Transverse colon (tissue), 4 donors: ENCODE results near the gene PFN2. TPM values are rescaled to one million over a fixed set of nuclear protein-coding genes. Genes with fewer than 3 reads are reported as not detected.

ENCODE experiments used
- DNase-seq: peaks from one replicate; pipeline ENCODE4 v3.0.0-alpha.2; 2019
- H3K27ac ChIP-seq, 4 donors: fragments of 200-600 bp; sonication (generic); 2 replicates each; pipeline ENCODE4 v1.5.1; 2016 to 2018; ENCODE audit warnings: inconsistent platforms in 4 of 4
- H3K27me3 ChIP-seq: fragments of 200-600 bp; sonication (generic); 2 replicates; pipeline ENCODE4 v1.5.1; 2017; ENCODE audit warnings: inconsistent platforms
- H3K36me3 ChIP-seq, 4 donors: fragments of 200-600 bp; sonication (generic); 2 replicates each; pipeline ENCODE4 v1.5.1; 2017 to 2019; ENCODE audit warnings: inconsistent platforms in 4 of 4
- H3K4me1 ChIP-seq, 4 donors: fragments of 200-600 bp; sonication (generic); 2 replicates each; pipeline ENCODE4 v1.5.1; 2017 to 2020; ENCODE audit warnings: inconsistent platforms in 4 of 4
- H3K4me3 ChIP-seq, 4 donors: fragments of 200-600 bp; sonication (generic); 1 replicate in 1 of 4; 2 replicates in 3 of 4; pipeline versions ENCODE4 v1.5.1 to v1.6.1; 2017 to 2019; ENCODE audit warnings: inconsistent platforms in 4 of 4
- H3K9me3 ChIP-seq, 2 donors: fragments of 200-600 bp; sonication (generic); 2 replicates each; pipeline ENCODE4 v1.5.1; 2017 to 2019; ENCODE audit warnings: inconsistent platforms in 2 of 2
- CTCF ChIP-seq, 5 experiments: fragments of 200-600 bp in 3 of 5; fragments of 450-650 bp in 2 of 5; sonication (generic) in 3 of 5; IDR thresholded peaks; 1 replicate in 2 of 5; 2 replicates in 3 of 5; pipeline ENCODE4 v1.5.1; 2016 to 2017; ENCODE audit warnings: antibody characterized with exemption in 5 of 5, inconsistent platforms in 3 of 5, mild to moderate bottlenecking in 2 of 5, moderate library complexity in 1 of 5
- EP300 ChIP-seq: sonication (generic); formaldehyde crosslinking; IDR thresholded peaks from one replicate; pipeline ENCODE4 v1.6.1; 2017; ENCODE audit warnings: antibody characterized with exemption, low read depth
- POLR2A ChIP-seq: fragments of 450-650 bp; IDR thresholded peaks from one replicate; pipeline ENCODE4 v1.6.1; 2016; ENCODE audit warnings: antibody characterized with exemption, mild to moderate bottlenecking, moderate library complexity
- POLR2AphosphoS5 ChIP-seq, 3 donors: sonication (generic); formaldehyde crosslinking; IDR thresholded peaks; one replicate each; pipeline ENCODE4 v1.6.1; 2016; ENCODE audit warnings: antibody characterized with exemption in 3 of 3
- WGBS, 2 donors: methylation state at CpG; one replicate each; pipeline ENCODE4 v1.1.5; 2018; ENCODE audit warnings: low coverage in 1 of 2; 5-methylcytosine and 5-hydroxymethylcytosine counted together
- in situ Hi-C, 4 donors: fragments of 200-750 bp; cut with MboI; loops; one replicate each; pipeline versions ENCODE4 v1.15.0 to v1.15.1; 2017; ENCODE audit warnings: low sequenced_read_pairs in 3 of 4, low pct_ligation_motif_present in 1 of 4, low pct_unique_long_range_greater_than_20kb in 1 of 4
- intact Hi-C: fragments of 100-400 bp; cut with DNase I; formaldehyde crosslinking; loops from one replicate; pipeline ENCODE4 v1.15.1; 2023; ENCODE audit warnings: low total_unique reads
- total RNA-seq, 4 donors: library from RNA; depleted of rRNA; stranded (reverse); fragments of >200 nt; gene quantifications; one replicate each; pipeline ENCODE4 v1.1.0, GENCODE V29; 2016

Gene PFN2
- total RNA-seq, 4 donors from 2014 or later = 14.1 to 49.1 (median 42.6) TPM

- intact Hi-C loops = no loop called here
- Histone ChIP-seq H3K36me3 (no peaks in the 10 kb centered on the region), H3K9me3 (no peaks in the 10 kb centered on the region), H3K4me3 (no peak overlapping the region), H3K27ac (no peak overlapping the region), H3K27me3 (no peaks in the 10 kb centered on the region), H3K4me1 (no peaks in the 10 kb centered on the region)
- DNase-seq = no peak
- in situ Hi-C loops = no loop called here
- TF ChIP-seq POLR2A (no peak), EP300 (no peak), CTCF (IDR thresholded peaks at IDR 0.05) (no peak), POLR2AphosphoS5 (IDR thresholded peaks at IDR 0.05) (no peak)
These were observed 36.1 kb upstream of the PFN2 start for GRCh38 chr3:150006794-150007193.

DNA sequence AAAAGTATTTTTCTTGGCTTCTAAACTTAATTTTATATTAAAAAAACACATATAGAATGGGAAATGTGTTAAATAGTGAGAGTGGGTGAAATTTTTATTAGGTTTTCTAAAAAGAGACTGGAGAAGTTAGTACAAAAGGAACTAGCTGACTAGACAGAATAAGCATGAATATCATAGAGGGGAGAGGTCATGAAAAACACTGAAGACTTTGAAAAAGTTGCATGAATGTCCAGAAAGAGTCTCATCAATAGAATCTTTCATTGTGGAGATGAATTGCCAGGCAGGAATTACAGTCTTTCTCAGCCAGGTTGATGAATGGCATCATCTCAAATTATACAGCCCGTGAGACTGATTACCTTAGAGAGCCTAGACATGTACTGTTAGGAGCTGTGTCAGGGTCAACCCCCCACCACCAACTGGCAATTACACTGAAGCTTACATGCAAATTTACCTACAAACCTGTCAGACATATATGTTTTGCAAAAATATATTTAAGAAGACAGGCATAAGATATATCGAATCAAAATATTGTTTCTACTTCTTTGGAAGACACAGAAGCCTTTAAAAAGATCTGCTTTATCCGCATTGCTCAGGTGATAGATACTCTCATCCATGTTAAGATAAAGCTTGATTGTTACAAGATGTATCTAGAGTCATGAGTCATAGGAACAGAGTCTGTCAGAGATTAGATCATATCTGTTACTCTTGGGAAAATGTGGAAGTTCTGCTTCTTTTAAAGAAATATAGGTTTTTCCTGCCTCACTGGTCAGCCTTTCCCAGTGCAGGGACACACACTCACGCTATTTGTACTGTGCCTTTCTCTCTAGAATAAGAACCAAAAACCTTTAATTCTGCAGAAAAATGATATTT is 34.8 kb upstream of the PFN2 start:
- Histone ChIP-seq H3K36me3 (no peaks in the 10 kb centered on the region), H3K4me1 (no peaks in the 10 kb centered on the region), H3K4me3 (no peak overlapping the region), H3K27me3 (no peaks in the 10 kb centered on the region), H3K9me3 (no peaks in the 10 kb centered on the region), H3K27ac (no peak overlapping the region)
- TF ChIP-seq POLR2A (no peak), CTCF (IDR thresholded peaks at IDR 0.05) (no peak), EP300 (no peak), POLR2AphosphoS5 (IDR thresholded peaks at IDR 0.05) (no peak)
- WGBS, 2 donors = 55 to 83% methylated on average over 4 of the region's 4 CpGs
- in situ Hi-C loops (no loop called here), intact Hi-C loops (no loop called here)
- no peak for DNase-seq

DNA sequence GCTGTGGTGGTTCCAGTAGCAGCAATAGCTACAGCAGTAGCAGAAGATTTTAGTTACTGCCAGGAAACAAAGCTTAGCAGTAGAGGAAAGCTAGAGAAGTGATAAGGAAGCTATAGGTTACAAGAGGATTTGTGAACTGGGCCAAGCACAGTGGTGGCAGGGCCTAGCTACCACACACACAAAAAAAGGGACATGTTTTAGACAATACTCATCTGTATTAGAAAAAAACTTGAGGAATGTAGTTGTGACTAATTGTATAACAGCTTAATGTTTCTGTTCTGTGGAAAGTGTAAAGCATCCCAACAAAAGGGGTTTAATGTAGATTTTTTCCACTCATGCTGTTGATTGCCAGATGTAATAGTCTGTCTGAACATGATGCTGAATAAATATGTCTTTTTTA is 29.9 kb upstream of the PFN2 start:
- Histone ChIP-seq H3K4me1 (no peaks in the 10 kb centered on the region), H3K27me3 (no peaks in the 10 kb centered on the region), H3K27ac (no peak overlapping the region), H3K4me3 (no peak overlapping the region), H3K9me3 (no peaks in the 10 kb centered on the region), H3K36me3 (no peaks in the 10 kb centered on the region)
- intact Hi-C loops (no loop called here), in situ Hi-C loops (no loop called here)
- DNase-seq = no peak
- TF ChIP-seq CTCF (IDR thresholded peaks at IDR 0.05) = no peak
- TF ChIP-seq POLR2AphosphoS5 (IDR thresholded peaks at IDR 0.05) = no peak
- TF ChIP-seq POLR2A = no peak
- no peak for TF ChIP-seq EP300

DNA sequence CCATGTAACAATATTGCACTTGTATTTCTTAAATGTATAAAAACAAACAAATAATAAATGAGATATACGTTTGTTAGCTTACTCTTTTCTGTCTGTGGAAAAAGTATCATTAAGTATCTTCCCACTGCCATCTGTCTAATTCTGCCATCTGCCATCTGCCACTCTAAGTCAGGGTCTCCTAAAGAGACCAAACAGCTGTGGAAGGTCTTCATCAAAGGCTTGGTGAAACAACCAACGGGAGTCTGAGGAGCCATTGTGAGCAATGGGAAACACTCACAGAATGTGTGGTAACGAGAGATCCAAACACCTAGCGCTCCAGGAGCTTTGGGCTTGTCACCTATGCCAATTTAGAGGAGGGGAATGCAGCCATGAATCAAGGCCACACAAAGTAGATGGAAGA is 28.7 kb upstream of the PFN2 start:
- H3K4me1 ChIP-seq = no peaks in the 10 kb centered on the region
- no peaks in the 10 kb centered on the region for H3K27me3 ChIP-seq
- H3K9me3 ChIP-seq = peaks cover 8 to 10% of the 10 kb centered on the region in 2 donors
- intact Hi-C loops = no loop called here
- no peak overlapping the region for H3K4me3 ChIP-seq
- H3K27ac ChIP-seq = no peak overlapping the region
- in situ Hi-C loops = loop anchor here in 2 of 4 donors (25.0 kb wide), 1 partner anchor 188 kb away; no protein-coding TSS in a partner anchor
- WGBS, 2 donors = 84 to 100% methylated on average over 2 to 4 of the region's 4 CpGs
- DNase-seq = no peak
- H3K36me3 ChIP-seq = no peaks in the 10 kb centered on the region
- TF ChIP-seq EP300 (no peak), CTCF (IDR thresholded peaks at IDR 0.05) (no peak), POLR2A (no peak), POLR2AphosphoS5 (IDR thresholded peaks at IDR 0.05) (no peak)
